DMS53 treated with DMSO at 0.1 percent for 48 hours (cell line): ENCODE measurements around the gene PPM1G.

Source experiments
- DNase-seq: peaks from one replicate; lab custom pipeline; 2025; ENCODE audit not compliant: unreplicated experiment; lab: John Stamatoyannopoulos, UW

PPM1G gene

GRCh38 chr2:27416151-27416550 lies 6.8 kb upstream of the PPM1G start:
- DNase-seq, result no peak

- DNase-seq, result no peak
Observed at GRCh38 chr2:27412419-27413152, 3.2 kb upstream of the PPM1G start.

DNA sequence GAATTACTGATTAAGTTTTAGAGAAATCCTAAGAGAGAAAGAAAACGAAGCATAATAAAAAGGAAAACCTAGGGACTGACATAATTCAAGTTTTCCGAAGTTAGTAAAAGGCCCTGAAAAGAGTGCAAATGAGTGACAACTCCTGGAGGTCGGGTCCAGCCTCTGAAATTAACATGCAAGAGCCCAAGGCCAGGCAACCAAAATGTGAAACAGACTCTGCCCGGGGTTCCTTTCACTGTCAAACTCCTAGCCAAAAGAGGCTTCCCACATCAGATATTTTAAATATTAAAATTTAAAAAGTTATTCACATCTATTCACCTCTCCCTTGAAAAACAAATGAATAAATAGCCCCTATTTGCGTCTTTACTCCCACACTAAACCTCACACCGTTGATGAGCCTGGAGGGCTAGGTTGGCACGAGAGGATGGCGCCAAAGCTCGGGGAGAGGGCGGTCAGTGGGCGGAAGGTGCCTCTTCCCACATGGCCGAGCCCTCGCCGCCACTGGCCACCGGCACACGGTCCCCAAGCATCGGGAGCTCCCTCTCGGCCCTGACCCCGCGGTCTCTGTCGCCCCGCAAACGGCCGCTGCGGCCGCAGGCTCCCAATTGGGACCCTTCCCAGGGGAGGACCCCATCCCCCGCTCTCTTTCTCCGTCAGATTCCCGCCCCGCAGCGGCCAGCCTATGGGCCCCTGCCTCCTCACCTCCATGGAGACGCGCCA lies 630 bp downstream of the PPM1G start:
- DNase-seq, result no peak

- DNase-seq, result no peak
Observed at GRCh38 chr2:27407798-27408491, 1.4 kb downstream of the PPM1G start.

GRCh38 chr2:27400348-27401135 lies 8.8 kb downstream of the PPM1G start:
- DNase-seq, result no peak

DNA sequence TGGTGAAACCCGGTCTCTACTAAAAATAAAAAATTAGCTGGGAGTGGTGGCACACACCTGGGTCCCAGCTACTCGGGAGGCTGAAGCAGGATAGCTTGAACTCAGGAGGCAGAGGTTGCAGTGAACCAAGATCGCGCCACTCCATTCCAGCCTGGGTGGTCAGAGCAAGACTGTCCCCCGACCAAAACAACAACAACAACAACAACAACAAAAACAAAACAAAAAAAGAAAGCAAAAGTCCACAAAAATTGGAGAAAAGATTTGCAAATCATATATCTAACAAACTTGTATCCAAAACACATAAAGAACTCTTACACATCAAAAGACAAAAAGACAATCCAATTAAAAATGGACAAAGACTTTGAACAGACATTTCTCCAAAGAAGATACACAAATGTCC lies 10.4 kb downstream of the PPM1G start:
- no peak for DNase-seq

GRCh38 chr2:27393225-27393624 lies 16.2 kb downstream of the PPM1G start:
- DNase-seq, result no peak

DNA sequence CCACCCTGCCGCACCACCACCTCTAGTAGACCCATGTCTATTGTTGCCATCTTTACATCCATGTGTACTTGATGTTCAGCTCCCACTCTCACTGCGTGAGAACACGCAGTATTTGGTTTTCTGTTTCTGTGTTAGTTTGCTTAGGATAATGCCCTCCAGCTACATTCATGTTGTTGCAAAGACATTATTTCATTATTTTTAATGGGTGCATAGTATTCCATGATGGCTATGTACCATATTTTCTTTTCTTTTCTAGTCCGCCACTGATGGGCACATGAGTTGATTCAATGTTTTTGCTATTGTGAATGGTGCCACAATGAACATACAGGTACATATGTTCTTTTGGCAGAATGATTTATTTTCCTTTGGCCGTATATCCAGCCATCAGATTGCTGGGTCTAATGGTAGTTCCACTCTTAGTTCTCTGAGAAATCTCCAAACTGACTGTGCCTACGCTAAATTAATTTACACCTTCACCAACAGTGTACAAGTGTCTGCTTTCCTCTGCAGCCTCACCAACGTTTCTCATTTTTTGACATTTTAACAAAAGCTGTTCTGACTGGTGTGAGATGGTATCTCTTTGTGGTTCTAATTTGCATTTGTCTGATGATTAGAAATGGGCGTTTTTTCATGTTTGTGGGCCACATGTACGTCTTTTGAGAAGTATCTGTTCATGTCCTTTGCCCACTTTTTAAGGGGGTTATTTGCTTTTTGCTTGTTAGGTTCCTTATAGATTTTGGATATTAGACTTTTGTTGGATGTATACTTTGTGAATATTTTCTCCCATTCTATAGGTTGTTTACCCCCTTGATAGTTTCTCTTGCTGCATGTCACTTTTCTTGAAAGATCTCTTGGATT lies 18.3 kb downstream of the PPM1G start:
- no peak for DNase-seq

DNA sequence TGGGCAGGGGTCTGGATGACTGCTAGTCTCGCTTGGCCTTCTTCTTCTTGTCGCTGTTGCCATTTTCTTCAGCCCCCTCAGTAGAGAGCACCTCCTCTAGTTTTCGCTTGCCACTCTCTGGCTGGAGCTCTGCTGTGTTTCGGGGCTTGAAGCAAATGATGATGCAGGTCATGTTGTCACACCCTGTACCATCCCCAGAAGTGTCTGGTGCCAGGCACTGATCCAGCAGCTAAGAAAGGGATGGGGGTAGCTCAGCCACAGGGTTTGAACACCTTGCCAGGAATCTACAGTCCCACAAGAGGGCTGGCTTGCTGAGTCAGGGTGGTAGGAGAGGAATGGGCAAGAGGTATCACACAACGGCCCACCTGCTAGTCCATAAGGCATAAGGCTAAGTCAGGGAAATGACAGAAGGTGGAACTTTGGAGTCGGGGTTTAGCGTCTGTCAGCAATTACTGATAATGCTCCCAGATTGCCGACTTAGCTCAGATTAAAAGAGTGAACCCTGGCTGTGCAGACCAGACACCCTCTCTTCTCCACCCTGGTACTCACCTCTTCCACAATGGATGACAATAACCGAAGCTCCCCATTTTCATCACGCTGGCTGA lies 27.7 kb downstream of the PPM1G start:
- no peak for DNase-seq

DNA sequence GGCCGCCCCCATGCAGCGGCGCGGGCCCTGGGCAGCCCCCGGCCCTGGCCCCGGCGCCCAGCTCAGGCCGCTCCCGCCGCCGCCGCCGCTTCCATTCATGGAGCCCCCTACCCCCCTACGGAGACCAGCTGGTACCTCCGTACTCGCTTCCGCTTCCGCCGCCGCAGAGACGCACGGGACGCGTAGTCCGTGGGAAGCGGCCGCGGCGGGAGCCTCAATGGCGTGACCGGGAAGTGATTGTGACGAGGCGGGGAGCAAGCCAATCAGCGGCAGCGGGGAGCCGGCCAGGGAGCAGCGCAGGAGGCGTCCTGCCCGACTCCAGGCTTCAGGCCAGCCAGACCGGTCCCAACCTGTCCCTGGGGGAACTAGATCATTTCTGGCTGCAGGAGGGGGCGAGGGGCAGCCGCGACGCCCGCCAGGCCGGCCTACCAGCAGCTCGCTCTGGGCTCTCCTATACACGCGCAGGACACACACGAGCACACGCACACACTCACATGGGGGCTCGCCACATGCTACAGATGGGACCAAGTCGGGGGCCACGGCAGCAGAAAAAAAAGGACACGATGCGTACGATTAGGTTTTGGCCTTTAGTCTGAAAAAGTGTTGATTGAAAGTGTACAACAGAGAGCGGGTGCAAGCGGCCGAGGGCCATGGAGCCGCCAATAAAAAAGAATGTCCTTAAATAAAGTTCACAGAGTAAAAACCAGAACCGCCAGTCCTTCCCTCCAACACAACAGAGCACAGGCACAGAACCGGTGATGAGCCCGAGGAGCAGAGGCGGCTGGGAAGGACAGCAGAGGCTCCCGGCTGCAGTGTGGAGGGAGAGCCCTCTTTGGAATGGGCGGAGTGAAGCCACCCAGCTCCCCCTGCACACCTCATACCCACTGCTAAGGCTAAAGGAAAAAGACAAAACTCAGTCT lies 28.5 kb downstream of the PPM1G start, which contains the start of gene ZNF513:
Gene ZNF513, minus strand, starts transcription at position 109 of the 920 bp plus-strand sequence. CDS start 208 bp downstream, outside the sequence.
- DNase-seq, result peak; percentile 76

DNA sequence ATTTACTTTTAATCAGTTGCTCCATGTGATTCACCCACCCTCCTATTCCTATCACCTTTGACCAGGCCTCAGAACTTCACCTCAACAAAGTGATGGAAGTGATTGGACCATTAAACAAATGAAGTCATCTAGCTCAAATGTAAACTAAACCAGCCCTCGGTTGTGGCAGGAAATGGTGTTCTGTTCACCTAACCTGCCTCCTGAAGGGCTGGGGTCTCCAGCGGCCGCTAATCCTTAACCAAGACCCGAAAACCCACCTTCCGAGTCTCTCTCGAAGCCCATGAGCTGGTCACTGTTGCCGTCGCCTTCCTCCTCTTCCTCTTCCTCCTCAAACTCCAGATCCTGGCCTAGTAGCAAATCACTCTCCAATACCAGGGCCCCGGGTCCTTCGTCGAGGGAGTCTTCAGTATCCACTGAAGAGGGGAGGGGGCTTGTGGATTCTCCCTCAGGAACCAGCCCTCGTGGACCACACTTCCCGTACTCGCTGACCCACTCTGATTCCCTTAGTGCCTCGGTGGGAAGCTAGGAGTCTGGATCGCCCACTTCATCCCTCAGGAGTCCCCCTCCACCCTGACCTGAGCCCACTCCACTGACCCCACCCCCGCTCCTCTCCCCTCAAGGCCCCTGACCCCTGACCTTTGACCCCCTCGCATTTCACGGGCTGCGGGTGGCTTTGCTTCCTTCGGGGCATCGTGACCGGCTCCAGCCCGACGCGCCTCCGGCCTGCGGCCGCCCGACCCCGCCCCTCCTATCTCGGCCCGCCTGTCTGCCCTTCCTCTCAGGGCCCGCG lies 29.4 kb downstream of the PPM1G start:
- peak; percentile 35 for DNase-seq

- DNase-seq, result no peak
Observed at GRCh38 chr2:27379383-27379835, 30.0 kb downstream of the PPM1G start.

GRCh38 chr2:27378809-27379290 lies 30.5 kb downstream of the PPM1G start:
- DNase-seq, result no peak

DNA sequence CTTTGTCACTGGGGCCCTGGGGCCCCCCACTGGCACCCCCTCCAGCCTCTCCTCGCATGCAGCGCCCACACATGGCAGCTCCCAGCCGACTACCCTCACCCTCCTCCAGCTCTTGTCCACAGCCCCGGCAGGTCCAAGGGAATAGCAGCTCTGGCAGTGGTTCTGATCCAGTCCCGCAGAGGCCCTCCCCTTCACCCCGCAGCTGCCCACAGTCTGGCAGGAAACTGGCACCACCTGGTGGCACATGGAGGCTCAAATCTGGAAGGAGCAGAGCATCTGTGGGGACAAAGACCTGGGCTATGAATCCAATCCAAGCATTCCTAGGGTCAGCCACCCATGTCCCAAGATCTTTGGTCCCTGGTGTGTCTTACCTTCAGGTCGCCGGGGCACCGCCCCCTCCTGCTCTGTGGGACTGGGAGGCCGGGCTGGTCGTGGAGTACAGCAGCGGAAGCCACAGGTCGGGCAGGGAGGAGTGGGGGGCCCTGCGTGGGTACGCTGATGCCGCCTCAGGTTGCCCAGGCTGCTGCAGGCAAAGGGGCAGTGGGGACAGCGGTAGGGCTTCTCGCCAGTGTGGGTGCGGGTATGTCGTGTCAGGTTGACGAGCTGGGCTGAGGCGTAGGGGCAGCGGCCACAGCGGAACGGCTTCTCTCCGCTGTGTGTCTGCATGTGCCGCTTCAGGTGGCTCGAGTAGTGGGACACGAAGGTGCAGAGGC lies 31.1 kb downstream of the PPM1G start:
- no peak for DNase-seq

- DNase-seq, result no peak
Observed at GRCh38 chr2:27377618-27378095, 31.7 kb downstream of the PPM1G start.

DNA sequence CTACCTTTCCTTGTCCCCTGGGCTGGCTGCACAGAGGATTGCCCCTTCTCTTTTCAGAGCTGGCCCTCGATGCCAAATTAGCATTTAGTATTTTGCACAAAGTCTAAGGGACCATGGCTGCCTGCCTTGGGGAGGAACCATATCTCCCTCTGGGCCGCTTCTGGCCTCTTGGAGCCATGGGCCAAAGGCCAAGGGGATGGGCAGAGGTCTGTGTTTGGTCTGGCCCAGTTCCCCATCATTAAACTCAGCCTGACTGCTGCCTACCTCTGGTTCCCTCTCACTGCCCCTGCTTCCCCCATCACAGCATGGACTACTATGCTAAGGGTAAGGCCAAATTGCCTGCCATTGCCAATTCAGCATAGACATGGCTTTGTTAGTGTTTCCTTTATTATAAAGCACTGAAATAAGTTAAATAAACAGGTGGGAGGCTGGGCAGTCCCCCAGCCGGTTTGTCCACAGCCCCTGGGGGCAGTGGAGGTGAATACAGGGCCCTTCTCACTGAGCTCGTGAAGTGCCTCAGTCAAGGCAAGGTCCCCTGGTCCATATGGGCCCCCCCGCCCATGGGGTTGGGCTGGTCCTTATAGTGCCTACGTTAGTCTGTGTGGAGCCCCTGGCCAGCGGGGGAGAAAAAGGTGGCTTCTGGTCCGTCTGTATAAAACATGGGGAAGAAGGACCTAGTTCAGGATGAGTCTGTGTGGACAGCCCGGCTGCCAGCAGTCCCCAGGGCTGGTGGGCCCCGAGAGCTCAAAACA lies 32.3 kb downstream of the PPM1G start:
- no peak for DNase-seq
